ENCODE results near the gene THRB.

THRB gene

DNA sequence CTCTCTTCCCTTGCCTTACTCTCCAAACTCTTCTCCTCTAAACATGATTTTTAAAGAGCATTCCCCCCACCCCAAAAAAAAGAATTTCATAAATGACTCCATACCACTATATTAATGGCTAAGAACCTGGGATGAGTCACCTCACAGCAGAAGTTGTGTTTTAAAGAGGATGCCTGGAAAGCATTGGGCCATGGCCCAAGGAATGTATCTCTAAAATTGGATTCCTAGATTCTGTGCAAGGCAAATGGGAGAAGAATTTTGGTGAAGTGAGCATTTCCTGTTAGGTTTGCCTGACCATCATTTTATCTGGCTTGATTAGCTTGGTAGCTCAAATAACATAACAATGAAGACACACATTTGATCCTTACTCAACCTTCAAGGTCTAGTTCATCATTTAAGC, 298.1 kb downstream of the THRB start:
- Histone ChIP-seq H3K27me3 (ENCODE audit: insufficient read depth, low read length, poor library complexity) (no peaks in the 10 kb centered on the region), H3K23ac (ENCODE audit: low read length) (no peak overlapping the region), H3K27ac (ENCODE audit: low read depth, low read length) (no peak overlapping the region), H3K36me3 (ENCODE audit: control insufficient read depth, insufficient read depth, low read length) (no peaks in the 10 kb centered on the region), H4K5ac (ENCODE audit: low read length) (no peak overlapping the region), H4K8ac (ENCODE audit: low read depth, low read length) (no peak overlapping the region), H2BK5ac (ENCODE audit: low read length) (no peak overlapping the region), H3K18ac (ENCODE audit: low read length) (no peak overlapping the region), H3K56ac (ENCODE audit: low read length) (no peak overlapping the region), H3K4me1 (ENCODE audit: control insufficient read depth, low read depth, low read length) (no peaks in the 10 kb centered on the region), H3K4me2 (ENCODE audit: low read length) (no peak overlapping the region), H3K9ac (ENCODE audit: low read length) (no peak overlapping the region), H3K79me2 (ENCODE audit: control insufficient read depth, insufficient read depth, low read length) (no peaks in the 10 kb centered on the region), H3K79me1 (ENCODE audit: low read length) (no peaks in the 10 kb centered on the region), H3K4me3 (ENCODE audit: low read length) (no peak overlapping the region), H2AK5ac (ENCODE audit: low read length) (no peak overlapping the region), H2BK120ac (ENCODE audit: low read depth, low read length) (no peak overlapping the region), H3K4ac (ENCODE audit: low read depth, low read length) (no peak overlapping the region), H2BK15ac (replicated peaks; ENCODE audit: low read depth) (no peak overlapping the region)
- DNase-seq = no peak

DNA sequence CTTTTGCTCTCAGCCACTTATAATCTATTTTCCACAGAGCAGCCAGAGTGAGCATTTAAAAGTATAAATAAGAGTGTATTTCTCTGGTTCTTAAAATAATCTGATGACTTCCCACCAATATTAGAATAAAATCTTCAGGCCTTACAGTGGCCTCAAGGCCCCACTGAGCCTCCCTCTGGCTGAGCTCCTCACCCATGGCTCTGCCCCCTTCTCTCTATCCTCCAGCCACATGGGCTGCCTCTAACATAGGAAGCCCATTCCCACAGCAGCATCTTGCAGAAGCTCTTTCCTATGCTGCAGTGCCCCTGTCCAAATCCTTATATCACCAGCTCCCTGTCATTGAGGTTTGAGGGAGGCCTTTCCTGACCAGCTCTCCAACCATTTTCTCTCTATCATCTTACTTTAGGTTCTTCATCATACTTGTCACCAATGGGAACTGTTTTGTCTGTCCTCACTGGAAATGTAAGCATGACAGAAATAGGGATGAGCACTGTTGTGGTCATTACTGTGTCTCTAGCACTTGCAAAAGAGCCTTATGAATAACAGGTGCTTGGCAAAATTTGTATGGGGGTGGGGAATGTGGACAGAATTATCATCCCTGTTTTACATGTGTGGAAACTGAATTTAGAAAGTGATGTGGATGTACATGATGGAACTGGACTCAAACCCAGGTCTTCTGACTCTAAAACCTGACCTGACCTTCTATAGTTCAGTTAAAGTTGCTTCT, 299.0 kb downstream of the THRB start:
- no peak overlapping the region for H3K4me3 ChIP-seq (ENCODE audit: low read length)
- no peak overlapping the region for H2BK120ac ChIP-seq (ENCODE audit: low read depth, low read length)
- DNase-seq = no peak
- H3K23ac ChIP-seq (ENCODE audit: low read length) = no peak overlapping the region
- H3K4me2 ChIP-seq (ENCODE audit: low read length) = no peak overlapping the region
- no peak overlapping the region for H3K4ac ChIP-seq (ENCODE audit: low read depth, low read length)
- no peak overlapping the region for H2BK15ac ChIP-seq (replicated peaks; ENCODE audit: low read depth)
- no peak overlapping the region for H2AK5ac ChIP-seq (ENCODE audit: low read length)
- no peak overlapping the region for H4K8ac ChIP-seq (ENCODE audit: low read depth, low read length)
- H2BK5ac ChIP-seq (ENCODE audit: low read length) = no peak overlapping the region
- no peaks in the 10 kb centered on the region for H3K36me3 ChIP-seq (ENCODE audit: control insufficient read depth, insufficient read depth, low read length)
- H3K56ac ChIP-seq (ENCODE audit: low read length) = no peak overlapping the region
- H3K27ac ChIP-seq (ENCODE audit: low read depth, low read length) = no peak overlapping the region
- no peaks in the 10 kb centered on the region for H3K79me2 ChIP-seq (ENCODE audit: control insufficient read depth, insufficient read depth, low read length)
- H3K79me1 ChIP-seq (ENCODE audit: low read length) = no peaks in the 10 kb centered on the region
- H3K27me3 ChIP-seq (ENCODE audit: insufficient read depth, low read length, poor library complexity) = no peaks in the 10 kb centered on the region
- H3K9ac ChIP-seq (ENCODE audit: low read length) = no peak overlapping the region
- no peak overlapping the region for H3K18ac ChIP-seq (ENCODE audit: low read length)
- no peaks in the 10 kb centered on the region for H3K4me1 ChIP-seq (ENCODE audit: control insufficient read depth, low read depth, low read length)
- no peak overlapping the region for H4K5ac ChIP-seq (ENCODE audit: low read length)

DNA sequence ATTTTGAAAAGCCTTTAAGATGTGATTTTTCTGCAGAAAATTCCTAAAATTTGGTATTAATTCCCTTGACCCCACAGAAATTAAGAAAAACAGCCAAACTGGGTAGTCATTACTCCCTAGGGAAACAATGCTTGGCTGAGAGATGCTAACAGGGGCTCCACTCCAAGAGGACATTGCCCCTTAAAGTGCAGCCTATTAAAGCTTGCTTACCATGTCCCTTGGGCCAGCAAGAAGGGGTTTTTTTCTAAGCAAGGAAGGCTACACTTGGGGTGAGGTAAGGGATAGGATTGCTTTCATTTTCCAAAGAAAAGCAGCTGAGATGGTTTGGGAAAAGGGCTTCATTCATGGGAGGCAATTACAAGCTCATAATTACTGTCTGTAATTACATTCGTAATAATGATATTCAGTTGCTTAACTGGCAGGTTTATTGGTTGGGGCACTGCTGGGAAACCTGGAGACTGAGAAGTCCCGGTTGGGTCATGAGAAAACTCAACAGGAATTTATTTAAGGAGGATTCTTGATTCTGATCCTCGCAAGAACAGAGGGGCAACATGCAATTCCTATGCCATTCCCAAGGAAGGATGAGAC, 302.1 kb downstream of the THRB start:
- DNase-seq = no peak
- no peak overlapping the region for H3K27ac ChIP-seq (ENCODE audit: low read depth, low read length)
- no peaks in the 10 kb centered on the region for H3K36me3 ChIP-seq (ENCODE audit: control insufficient read depth, insufficient read depth, low read length)
- H3K56ac ChIP-seq (ENCODE audit: low read length) = no peak overlapping the region
- H3K4me3 ChIP-seq (ENCODE audit: low read length) = no peak overlapping the region
- H3K27me3 ChIP-seq (ENCODE audit: insufficient read depth, low read length, poor library complexity) = no peaks in the 10 kb centered on the region
- no peak overlapping the region for H3K9ac ChIP-seq (ENCODE audit: low read length)
- H2BK15ac ChIP-seq (replicated peaks; ENCODE audit: low read depth) = no peak overlapping the region
- H3K4me1 ChIP-seq (ENCODE audit: control insufficient read depth, low read depth, low read length) = no peaks in the 10 kb centered on the region
- H3K79me1 ChIP-seq (ENCODE audit: low read length) = no peaks in the 10 kb centered on the region
- H4K8ac ChIP-seq (ENCODE audit: low read depth, low read length) = no peak overlapping the region
- H2AK5ac ChIP-seq (ENCODE audit: low read length) = no peak overlapping the region
- H2BK5ac ChIP-seq (ENCODE audit: low read length) = no peak overlapping the region
- no peak overlapping the region for H3K4me2 ChIP-seq (ENCODE audit: low read length)
- no peak overlapping the region for H3K4ac ChIP-seq (ENCODE audit: low read depth, low read length)
- H4K5ac ChIP-seq (ENCODE audit: low read length) = no peak overlapping the region
- H2BK120ac ChIP-seq (ENCODE audit: low read depth, low read length) = no peak overlapping the region
- no peak overlapping the region for H3K18ac ChIP-seq (ENCODE audit: low read length)
- no CpG with 5 or more reads among the region's 3 CpGs for WGBS (ENCODE audit: extremely low coverage, insufficient coverage, low lambda C conversion rate)
- H3K23ac ChIP-seq (ENCODE audit: low read length) = no peak overlapping the region
- no peaks in the 10 kb centered on the region for H3K79me2 ChIP-seq (ENCODE audit: control insufficient read depth, insufficient read depth, low read length)

DNA sequence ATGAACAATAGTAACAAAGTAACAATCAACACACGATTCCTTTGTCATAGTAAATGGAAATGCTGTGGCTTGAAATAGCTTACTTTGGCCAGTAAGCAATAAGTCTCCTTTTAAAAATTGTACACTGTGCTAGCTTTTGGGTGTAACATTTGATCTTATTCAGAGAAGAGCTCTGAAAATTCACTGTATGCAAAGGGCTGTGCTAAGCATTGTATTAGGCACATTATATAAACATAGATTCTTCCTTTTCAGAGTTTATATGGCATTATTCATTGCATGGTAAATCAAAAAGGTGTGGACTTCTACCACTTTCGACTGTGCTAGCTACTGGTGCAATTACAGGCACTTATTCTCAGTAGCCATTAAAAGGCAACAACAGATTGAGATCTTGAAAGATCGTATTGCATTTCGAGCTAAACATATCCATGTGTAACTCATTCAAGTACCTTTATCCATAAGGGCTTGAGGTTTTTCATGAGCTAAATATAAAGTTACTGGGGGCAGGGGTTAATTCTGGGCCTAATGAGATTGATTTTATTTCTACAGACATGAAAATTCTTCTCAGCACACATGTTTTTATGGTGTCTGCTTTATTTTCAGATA, 302.7 kb downstream of the THRB start:
- no peaks in the 10 kb centered on the region for H3K79me2 ChIP-seq (ENCODE audit: control insufficient read depth, insufficient read depth, low read length)
- no peak overlapping the region for H3K4me3 ChIP-seq (ENCODE audit: low read length)
- no peak overlapping the region for H4K8ac ChIP-seq (ENCODE audit: low read depth, low read length)
- H3K36me3 ChIP-seq (ENCODE audit: control insufficient read depth, insufficient read depth, low read length) = no peaks in the 10 kb centered on the region
- no peak overlapping the region for H2BK15ac ChIP-seq (replicated peaks; ENCODE audit: low read depth)
- H2AK5ac ChIP-seq (ENCODE audit: low read length) = no peak overlapping the region
- no peak for DNase-seq
- WGBS (ENCODE audit: extremely low coverage, insufficient coverage, low lambda C conversion rate) = no CpG with 5 or more reads among the region's 4 CpGs
- no peak overlapping the region for H3K27ac ChIP-seq (ENCODE audit: low read depth, low read length)
- no peak overlapping the region for H3K4ac ChIP-seq (ENCODE audit: low read depth, low read length)
- no peak overlapping the region for H3K4me2 ChIP-seq (ENCODE audit: low read length)
- no peak overlapping the region for H3K56ac ChIP-seq (ENCODE audit: low read length)
- H3K9ac ChIP-seq (ENCODE audit: low read length) = no peak overlapping the region
- H3K27me3 ChIP-seq (ENCODE audit: insufficient read depth, low read length, poor library complexity) = no peaks in the 10 kb centered on the region
- no peak overlapping the region for H2BK120ac ChIP-seq (ENCODE audit: low read depth, low read length)
- no peak overlapping the region for H2BK5ac ChIP-seq (ENCODE audit: low read length)
- H3K18ac ChIP-seq (ENCODE audit: low read length) = no peak overlapping the region
- no peaks in the 10 kb centered on the region for H3K4me1 ChIP-seq (ENCODE audit: control insufficient read depth, low read depth, low read length)
- H4K5ac ChIP-seq (ENCODE audit: low read length) = no peak overlapping the region
- H3K79me1 ChIP-seq (ENCODE audit: low read length) = no peaks in the 10 kb centered on the region
- no peak overlapping the region for H3K23ac ChIP-seq (ENCODE audit: low read length)

DNA sequence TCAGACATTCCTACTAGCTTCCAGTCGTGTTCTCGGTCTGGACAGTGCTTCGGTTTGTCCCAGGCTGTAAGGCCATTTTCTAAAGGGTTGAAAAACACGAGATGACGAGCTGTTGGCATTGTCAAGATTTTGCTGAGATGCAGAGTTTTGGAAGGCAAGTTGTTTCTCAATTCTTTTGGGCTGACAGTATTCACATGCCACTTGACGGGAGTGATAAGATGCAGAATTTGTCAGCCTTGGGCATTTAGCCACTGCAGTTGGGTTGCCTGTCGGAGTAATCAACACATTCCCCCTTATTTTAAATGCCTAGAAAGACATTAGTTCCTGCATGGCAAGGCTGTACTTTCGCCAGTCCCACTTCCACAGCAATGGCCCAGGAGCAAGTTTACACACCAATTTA, 304.4 kb downstream of the THRB start:
- H4K5ac ChIP-seq (ENCODE audit: low read length) = no peak overlapping the region
- no peaks in the 10 kb centered on the region for H3K79me2 ChIP-seq (ENCODE audit: control insufficient read depth, insufficient read depth, low read length)
- H3K36me3 ChIP-seq (ENCODE audit: control insufficient read depth, insufficient read depth, low read length) = no peaks in the 10 kb centered on the region
- WGBS (ENCODE audit: extremely low coverage, insufficient coverage, low lambda C conversion rate) = no CpG with 5 or more reads among the region's 8 CpGs
- H3K4ac ChIP-seq (ENCODE audit: low read depth, low read length) = no peak overlapping the region
- no peak overlapping the region for H3K4me3 ChIP-seq (ENCODE audit: low read length)
- no peak overlapping the region for H4K8ac ChIP-seq (ENCODE audit: low read depth, low read length)
- no peak overlapping the region for H3K18ac ChIP-seq (ENCODE audit: low read length)
- H2BK15ac ChIP-seq (replicated peaks; ENCODE audit: low read depth) = no peak overlapping the region
- H3K56ac ChIP-seq (ENCODE audit: low read length) = no peak overlapping the region
- H3K9ac ChIP-seq (ENCODE audit: low read length) = no peak overlapping the region
- no peak for DNase-seq
- H2BK120ac ChIP-seq (ENCODE audit: low read depth, low read length) = no peak overlapping the region
- H3K79me1 ChIP-seq (ENCODE audit: low read length) = no peaks in the 10 kb centered on the region
- H3K27me3 ChIP-seq (ENCODE audit: insufficient read depth, low read length, poor library complexity) = no peaks in the 10 kb centered on the region
- no peak overlapping the region for H3K4me2 ChIP-seq (ENCODE audit: low read length)
- no peak overlapping the region for H2AK5ac ChIP-seq (ENCODE audit: low read length)
- no peak overlapping the region for H2BK5ac ChIP-seq (ENCODE audit: low read length)
- no peaks in the 10 kb centered on the region for H3K4me1 ChIP-seq (ENCODE audit: control insufficient read depth, low read depth, low read length)
- H3K23ac ChIP-seq (ENCODE audit: low read length) = no peak overlapping the region
- H3K27ac ChIP-seq (ENCODE audit: low read depth, low read length) = no peak overlapping the region
